Activated gamma-delta T cell treated with anti-CD3 and anti-CD28 coated beads, Interleukin-2, amount 50 U/mL, for 16 hours (primary cell): ENCODE results near the gene CFAP107.

ENCODE experiments used
- DNase-seq: peaks from one replicate; pipeline ENCODE4 v3.0.0-alpha.2; 2020; ENCODE audit warnings: low read depth

Gene CFAP107

DNA sequence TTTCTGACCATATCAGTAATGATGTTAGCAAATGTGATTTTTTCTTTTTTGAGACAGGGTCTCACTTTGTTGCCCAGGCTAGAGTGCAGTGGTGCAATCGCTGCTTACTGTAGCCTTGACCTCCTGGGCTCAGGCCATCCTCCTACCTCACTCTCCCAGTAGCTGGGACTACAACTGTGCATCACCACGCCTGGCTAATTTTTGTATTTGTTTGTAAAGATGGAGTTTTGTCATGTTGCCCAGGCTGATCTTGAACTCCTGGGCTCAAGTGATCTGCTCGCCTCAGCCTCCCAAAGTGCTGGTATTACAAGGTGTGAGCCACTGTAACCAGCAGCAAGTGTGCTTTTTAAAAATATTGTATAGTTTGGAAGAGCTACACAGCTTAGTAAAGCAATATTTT, 4.1 kb upstream of the CFAP107 start:
- no peak for DNase-seq

- no peak for DNase-seq
Measured at GRCh38 chr1:12745126-12745991, 641 bp upstream of the CFAP107 start.

- DNase-seq: no peak
Measured at GRCh38 chr1:12748778-12749355, 2.9 kb downstream of the CFAP107 start.

GRCh38 chr1:12754738-12755137, 8.7 kb downstream of the CFAP107 start:
- no peak for DNase-seq

GRCh38 chr1:12756273-12756672, 10.3 kb downstream of the CFAP107 start:
- no peak for DNase-seq

DNA sequence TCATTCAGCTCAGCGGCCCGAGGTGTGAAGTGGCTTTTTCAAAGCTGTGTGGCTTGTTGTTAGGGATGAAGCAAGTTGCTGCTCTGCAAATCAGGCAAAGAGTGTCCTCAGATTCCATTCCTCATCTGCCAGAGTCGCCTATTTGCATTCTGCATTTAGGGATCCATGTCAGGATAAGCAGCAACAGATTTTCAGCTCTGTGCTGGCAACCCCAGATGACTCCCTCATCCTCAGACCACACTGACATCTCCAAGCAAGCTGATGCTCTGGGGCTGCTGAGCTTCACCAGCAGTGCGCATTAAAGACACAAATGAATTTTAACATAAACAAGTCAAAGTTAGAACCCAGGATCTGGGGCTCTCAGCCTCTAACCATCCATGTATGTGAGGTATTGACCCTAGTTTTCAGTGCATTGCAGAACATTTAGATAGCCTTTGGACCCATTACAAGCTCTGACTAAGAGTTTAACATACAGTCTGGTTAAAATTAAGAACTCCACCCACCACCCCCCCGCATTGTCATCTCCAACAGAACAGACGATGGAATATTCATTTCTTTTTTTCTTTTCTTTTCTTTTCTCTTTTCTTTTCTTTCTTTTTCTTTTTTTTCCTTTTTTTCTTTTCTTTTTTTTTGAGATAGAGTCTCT, 10.9 kb downstream of the CFAP107 start:
- no peak for DNase-seq

DNA sequence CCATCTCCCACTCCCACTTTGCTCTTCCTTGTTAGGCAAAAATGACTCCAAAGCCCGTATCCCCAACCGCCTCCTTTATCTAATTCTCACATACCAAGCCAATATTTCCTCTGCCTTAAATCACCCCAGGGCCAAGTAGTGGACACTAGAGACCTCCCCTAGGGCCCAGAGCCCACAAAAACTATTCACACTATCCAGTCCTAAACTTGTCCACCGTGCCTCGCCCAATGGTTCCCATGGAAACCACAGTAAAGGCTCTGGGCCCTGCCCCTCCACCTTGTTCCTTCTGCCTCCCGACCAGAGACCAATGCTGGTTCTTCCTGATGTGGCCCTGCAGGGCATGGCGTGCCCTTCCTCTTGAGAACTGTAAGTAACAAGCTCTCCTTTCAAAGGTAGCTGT, 11.8 kb downstream of the CFAP107 start:
- DNase-seq: no peak

DNA sequence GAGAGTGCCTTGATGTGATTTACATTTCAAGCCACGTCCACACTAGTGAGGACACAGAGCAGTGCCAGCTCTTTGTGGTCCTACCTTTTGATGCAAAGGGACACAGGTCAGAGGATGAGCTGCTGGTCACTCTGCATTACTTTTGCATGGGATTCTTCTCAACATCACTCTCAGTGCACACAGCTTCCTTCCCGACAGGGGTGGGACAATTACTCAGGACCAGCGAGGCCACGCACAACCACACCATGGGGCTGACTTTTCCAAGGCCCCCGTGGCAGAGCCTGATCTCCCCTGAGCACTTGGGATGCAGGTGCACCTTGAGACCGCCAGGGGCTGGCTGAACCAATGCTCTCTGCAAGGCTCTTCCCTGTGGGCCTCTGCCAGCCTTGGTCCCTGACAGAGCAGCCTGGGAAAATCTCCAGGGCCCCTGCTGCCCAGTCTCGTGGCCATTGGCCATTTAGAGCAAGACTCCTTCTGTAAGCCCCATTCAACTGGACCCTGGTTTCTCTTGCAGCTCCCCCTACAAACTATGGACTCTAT, 14.3 kb downstream of the CFAP107 start:
- no peak for DNase-seq

DNA sequence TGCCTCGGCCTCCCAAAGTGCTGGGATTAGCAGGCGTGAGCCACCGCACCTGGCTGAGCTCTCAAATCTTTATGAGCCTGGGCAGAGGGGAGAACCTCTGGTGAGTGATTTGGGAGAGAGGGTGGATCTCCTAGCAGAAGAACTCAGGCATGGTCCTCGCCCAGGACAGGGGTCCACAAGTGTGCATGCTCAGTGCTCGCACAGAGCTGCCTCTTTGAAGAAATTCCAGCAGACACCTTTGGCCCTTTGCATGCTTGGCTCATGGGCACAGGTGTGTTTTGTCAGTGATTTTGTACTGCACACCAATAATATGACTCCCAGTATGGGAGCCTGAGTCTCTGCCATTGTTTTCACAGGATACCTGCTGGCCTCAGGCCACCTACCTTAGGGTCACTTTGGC, 15.8 kb downstream of the CFAP107 start:
- no peak for DNase-seq

DNA sequence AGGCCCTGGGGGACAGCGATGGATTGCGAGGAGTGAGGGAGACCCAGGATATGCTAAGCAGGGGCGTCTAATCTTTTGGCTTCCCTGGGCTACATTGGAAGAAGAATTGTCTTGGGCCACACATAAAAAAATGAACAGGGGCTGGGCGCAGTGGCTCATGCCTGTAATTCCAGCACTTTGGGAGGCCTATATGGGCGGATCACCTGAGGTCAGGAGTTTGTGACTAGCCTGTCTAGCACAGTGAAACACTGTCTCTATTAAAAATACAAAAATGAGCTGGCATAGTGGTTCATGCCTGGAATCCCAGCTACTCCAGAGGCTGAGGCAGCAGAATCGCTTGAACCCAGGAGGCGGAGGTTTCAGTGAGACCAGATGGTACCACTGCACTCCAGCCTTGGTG, 16.8 kb downstream of the CFAP107 start:
- no peak for DNase-seq

DNA sequence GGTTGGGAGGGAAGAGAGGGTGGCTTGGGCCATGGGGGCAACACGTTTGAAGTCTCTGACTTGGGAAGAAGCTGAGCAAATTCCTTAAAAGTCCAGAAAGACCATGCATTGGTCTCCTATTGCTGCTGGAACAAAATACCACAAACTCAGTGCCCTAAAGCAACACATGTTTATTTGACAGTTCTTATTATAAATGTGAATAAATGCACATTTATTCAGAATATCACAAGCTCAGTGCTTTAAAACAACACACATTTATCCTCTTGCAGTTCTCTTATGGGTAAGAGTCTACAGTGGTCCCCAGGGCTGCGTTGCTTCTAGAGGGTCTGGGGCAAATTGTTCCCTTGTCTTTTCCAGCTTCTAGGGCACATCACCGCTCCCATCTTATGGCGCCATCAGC, 17.5 kb downstream of the CFAP107 start:
- DNase-seq: no peak

DNA sequence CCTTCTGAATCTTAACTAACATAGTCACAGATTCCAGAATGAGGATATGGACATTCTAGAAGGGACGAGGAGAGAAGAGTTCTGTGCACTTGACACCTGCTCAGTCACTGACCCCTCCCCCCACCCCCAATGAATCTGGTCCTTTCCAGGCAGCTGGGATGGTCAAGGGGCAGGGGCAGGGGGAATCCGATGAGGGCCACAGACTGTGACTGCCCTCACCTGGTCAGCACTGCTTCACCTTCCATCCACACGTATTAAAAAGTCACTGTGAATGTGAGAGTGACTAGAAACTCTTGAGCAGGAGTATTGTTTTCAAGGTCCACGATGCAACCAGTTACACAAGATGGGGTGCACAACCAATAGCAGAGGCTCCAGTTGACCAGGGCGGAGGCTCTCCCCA, 18.0 kb downstream of the CFAP107 start:
- DNase-seq: no peak

DNA sequence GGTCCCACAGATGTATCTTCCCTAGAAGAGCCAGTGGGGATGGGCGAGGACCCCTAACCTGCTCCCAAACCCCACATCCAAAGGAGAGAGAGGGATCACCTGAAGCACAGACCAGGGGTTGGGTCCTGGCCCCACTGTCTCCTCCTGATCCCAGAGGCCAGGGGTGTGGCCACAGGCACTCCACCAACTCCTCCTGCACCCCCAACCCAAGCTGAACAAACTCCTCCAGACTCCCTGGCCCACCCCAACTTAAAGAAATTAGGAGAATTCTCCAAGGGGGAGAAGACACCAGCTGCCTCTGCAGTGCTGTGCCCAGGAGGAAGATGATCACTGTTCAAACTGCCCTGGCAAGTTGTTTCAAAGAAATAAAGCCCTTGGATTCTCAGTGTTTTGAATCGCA, 23.0 kb downstream of the CFAP107 start:
- DNase-seq: no peak

GRCh38 chr1:12769976-12770505, 24.0 kb downstream of the CFAP107 start:
- no peak for DNase-seq

GRCh38 chr1:12770620-12771019, 24.6 kb downstream of the CFAP107 start:
- no peak for DNase-seq

DNA sequence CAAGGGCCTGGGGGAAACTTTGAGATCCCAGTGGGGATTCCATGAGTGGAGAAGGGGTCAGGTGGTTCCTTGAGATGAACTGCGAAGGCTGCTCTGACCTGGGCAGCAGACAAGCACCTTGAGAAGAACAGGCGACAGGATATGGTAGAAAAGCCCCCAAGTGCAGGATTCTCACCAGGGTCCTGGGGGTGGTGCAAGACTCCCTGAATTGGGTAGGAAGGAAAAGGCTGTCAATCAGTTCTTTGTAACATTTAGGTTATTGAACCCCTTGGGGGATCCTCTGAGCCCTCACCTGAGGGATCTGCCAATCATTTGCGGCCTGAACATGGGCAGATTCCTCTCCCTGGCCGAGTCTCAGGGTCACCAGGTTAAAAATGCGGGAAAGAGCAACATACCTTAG, 25.2 kb downstream of the CFAP107 start:
- no peak for DNase-seq

- DNase-seq: no peak
Measured at GRCh38 chr1:12772520-12772919, 26.5 kb downstream of the CFAP107 start.

- no peak for DNase-seq
Measured at GRCh38 chr1:12773438-12773837, 27.4 kb downstream of the CFAP107 start, which contains the start of gene PRAMEF12. PRAMEF12 (plus strand) TSS chr1:12773738; CDS start chr1:12774868, 1,130 bp downstream.

DNA sequence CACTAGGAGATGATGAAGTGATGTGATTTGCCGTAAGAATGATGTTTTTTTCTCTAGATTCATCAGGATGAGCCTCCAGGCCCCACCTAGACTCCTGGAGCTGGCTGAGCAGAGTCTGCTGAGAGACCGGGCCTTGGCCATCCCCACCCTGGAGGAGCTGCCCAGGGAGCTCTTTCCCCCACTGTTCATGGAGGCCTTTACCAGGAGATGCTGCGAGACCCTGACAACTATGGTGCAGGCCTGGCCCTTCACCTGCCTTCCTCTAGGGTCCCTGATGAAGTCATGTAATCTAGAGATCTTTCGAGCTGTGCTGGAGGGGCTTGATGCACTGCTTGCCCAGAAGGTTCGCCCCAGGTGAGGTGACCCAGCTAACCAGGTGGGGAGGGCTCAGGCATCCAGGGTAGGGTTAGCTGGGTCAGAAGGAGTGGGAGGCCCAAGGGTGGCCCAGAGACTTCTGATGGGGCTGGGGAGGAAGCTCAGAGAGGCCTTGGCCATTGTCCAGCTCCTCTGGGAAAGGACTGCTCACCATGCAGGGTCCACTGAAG, 28.9 kb downstream of the CFAP107 start:
- no peak for DNase-seq

- DNase-seq: no peak
Measured at GRCh38 chr1:12775443-12775842, 29.4 kb downstream of the CFAP107 start.

DNA sequence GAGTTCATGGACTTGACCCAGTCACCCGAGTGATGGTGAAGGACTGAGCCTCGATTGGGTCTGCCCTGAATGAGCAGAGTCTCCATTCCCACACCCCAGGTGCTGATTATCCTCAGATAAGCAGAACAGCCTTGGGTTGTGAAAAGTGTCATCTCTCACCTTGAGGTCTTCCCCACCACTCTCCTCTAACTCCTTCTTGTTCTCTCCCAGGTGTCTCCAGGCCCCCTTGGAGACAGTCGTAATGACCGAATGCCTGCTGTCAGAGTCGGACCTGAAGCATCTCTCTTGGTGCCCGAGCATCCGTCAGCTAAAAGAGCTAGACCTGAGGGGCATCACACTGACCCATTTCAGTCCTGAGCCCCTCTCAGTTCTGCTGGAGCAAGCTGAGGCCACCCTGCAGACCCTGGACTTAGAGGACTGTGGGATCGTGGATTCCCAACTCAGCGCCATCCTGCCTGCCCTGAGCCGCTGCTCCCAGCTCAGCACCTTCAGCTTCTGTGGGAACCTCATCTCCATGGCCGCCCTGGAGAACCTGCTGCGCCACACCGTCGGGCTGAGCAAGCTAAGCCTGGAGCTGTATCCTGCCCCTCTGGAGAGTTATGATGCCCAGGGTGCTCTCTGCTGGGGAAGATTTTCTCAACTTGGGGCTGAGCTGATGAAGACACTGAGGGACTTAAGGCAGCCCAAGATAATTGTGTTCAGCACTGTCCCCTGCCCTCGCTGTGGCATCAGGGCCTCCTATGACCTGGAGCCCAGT, 31.0 kb downstream of the CFAP107 start:
- DNase-seq: no peak

- DNase-seq: no peak
Measured at GRCh38 chr1:12778061-12778460, 32.1 kb downstream of the CFAP107 start.
